Umbilical cord (tissue), 2 donors: Measurements from ENCODE around the gene FNDC3B. TPM values are rescaled to one million over a fixed set of nuclear protein-coding genes. Genes with fewer than 3 reads are reported as not detected.

Experiments
- DNase-seq: peaks from one replicate; pipeline ENCODE4 v3.0.0-alpha.2; 2015; ENCODE audit warnings: low spot score
- total RNA-seq: library from RNA; depleted of rRNA; stranded (reverse); fragments of >200 nt; gene quantifications from one replicate; pipeline ENCODE4 v1.2.3, GENCODE V29; 2014; ENCODE audit warnings: low replicate concordance; ENCODE audit not compliant: insufficient read depth

FNDC3B gene
- total RNA-seq, 1 donor from 2014 or later, result 266 TPM

- DNase-seq, result no peak
Measured at GRCh38 chr3:172166261-172166660, 126.9 kb downstream of the FNDC3B start.

GRCh38 chr3:172166890-172167289, 127.5 kb downstream of the FNDC3B start:
- no peak for DNase-seq

GRCh38 chr3:172167892-172168648, 128.7 kb downstream of the FNDC3B start:
- DNase-seq, result no peak

GRCh38 chr3:172170073-172170709, 130.8 kb downstream of the FNDC3B start:
- no peak for DNase-seq

- no peak for DNase-seq
Measured at GRCh38 chr3:172170841-172171240, 131.5 kb downstream of the FNDC3B start.

GRCh38 chr3:172171396-172172075, 132.2 kb downstream of the FNDC3B start:
- no peak for DNase-seq

- DNase-seq, result no peak
Measured at GRCh38 chr3:172173316-172174254, 134.2 kb downstream of the FNDC3B start.

- no peak for DNase-seq
Measured at GRCh38 chr3:172174513-172175253, 135.3 kb downstream of the FNDC3B start.

- no peak for DNase-seq
Measured at GRCh38 chr3:172175254-172175599, 135.8 kb downstream of the FNDC3B start.

- no peak for DNase-seq
Measured at GRCh38 chr3:172176061-172176770, 136.8 kb downstream of the FNDC3B start.

- peak; percentile 58 for DNase-seq
Measured at GRCh38 chr3:172177046-172177445, 137.7 kb downstream of the FNDC3B start.

GRCh38 chr3:172177803-172178316, 138.5 kb downstream of the FNDC3B start:
- DNase-seq, result no peak

GRCh38 chr3:172179680-172180399, 140.5 kb downstream of the FNDC3B start:
- no peak for DNase-seq

- no peak for DNase-seq
Measured at GRCh38 chr3:172180473-172180872, 141.1 kb downstream of the FNDC3B start.

- no peak for DNase-seq
Measured at GRCh38 chr3:172181932-172182586, 142.7 kb downstream of the FNDC3B start.

- no peak for DNase-seq
Measured at GRCh38 chr3:172182797-172183196, 143.4 kb downstream of the FNDC3B start.

GRCh38 chr3:172184106-172184822, 144.9 kb downstream of the FNDC3B start:
- DNase-seq, result no peak

- DNase-seq, result no peak
Measured at GRCh38 chr3:172185907-172186306, 146.5 kb downstream of the FNDC3B start.
